Mammary epithelial cell (primary cell): ENCODE measurements around the gene KRTAP3-3.

Experiments used
- CTCF ChIP-seq, 2 donors: IDR thresholded peaks in 1 of 2; conservative IDR thresholded peaks in 1 of 2; 2 replicates each; pipeline ENCODE4 v1.5.1; 2011 to 2012; ENCODE audit warnings: inconsistent platforms in 2 of 2, low read length in 2 of 2, mild to moderate bottlenecking in 2 of 2, control low read depth in 1 of 2, low read depth in 1 of 2; ENCODE audit not compliant: insufficient read depth in 1 of 2; ENCODE audit errors: extremely low read depth in 1 of 2
- EZH2 ChIP-seq: IDR thresholded peaks from 2 replicates; pipeline ENCODE4 v1.6.1; 2012; ENCODE audit warnings: low read length, inconsistent platforms, borderline replicate concordance

- TF ChIP-seq CTCF (conservative IDR thresholded peaks at IDR 0.05 in 1 of 2, IDR thresholded peaks at IDR 0.05 in 1 of 2; ENCODE audit: extremely low read depth in 1 of 2, insufficient read depth in 1 of 2, low read depth in 1 of 2, low read length in 2 of 2) = peak; percentile 76 to 88
- no peak for TF ChIP-seq EZH2
Measured at GRCh38 chr17:40963838-40964237, 30.1 kb downstream of the KRTAP3-3 start.
